ENCODE results near the gene GIPC1. TPM values are rescaled to one million over a fixed set of nuclear protein-coding genes. Genes with fewer than 3 reads are reported as not detected.
"Not testable (repeated sequence)": the region's sequence is repeated elsewhere in the genome, so short reads cannot be mapped to it uniquely, and the experiment has no call there.

Gene GIPC1
- total RNA-seq: 39.9 and 40.1 TPM in 2 replicates

GRCh38 chr19:14496029-14496833 is at the start of gene GIPC1:
Gene GIPC1, minus strand, starts transcription at chr19:14496127. Its CDS starts 13,151 bp downstream, at chr19:14482976.
- peaks cover 12% of the 10 kb centered on the region for H3K36me3 Mint-ChIP-seq (ENCODE audit: low read depth)
- H3K9me3 Mint-ChIP-seq: no peaks in the 10 kb centered on the region
- intact Hi-C loops (cut with micrococcal nuclease): no loop called here
- peak within 1 kb of the TSS; percentile 87 for H3K4me3 Mint-ChIP-seq
- peaks cover 19% of the 10 kb centered on the region for H3K4me1 Mint-ChIP-seq
- no peaks in the 10 kb centered on the region for H3K27me3 Mint-ChIP-seq
- DNase-seq: peak; percentile 97
- H3K27ac Mint-ChIP-seq: peak within 1 kb of the TSS; percentile 79

GRCh38 chr19:14545716-14546082 is 49.8 kb upstream of the GIPC1 start:
- no peaks in the 10 kb centered on the region for H3K9me3 Mint-ChIP-seq
- H3K4me3 Mint-ChIP-seq: no peak overlapping the region
- no peak for DNase-seq
- H3K27me3 Mint-ChIP-seq: no peaks in the 10 kb centered on the region
- H3K36me3 Mint-ChIP-seq (ENCODE audit: low read depth): peaks cover 12% of the 10 kb centered on the region
- H3K4me1 Mint-ChIP-seq: peaks cover 10% of the 10 kb centered on the region
- intact Hi-C loops (cut with micrococcal nuclease): no loop called here
- no peak overlapping the region for H3K27ac Mint-ChIP-seq

GRCh38 chr19:14544977-14545715 is 49.2 kb upstream of the GIPC1 start:
- DNase-seq: no peak
- no peaks in the 10 kb centered on the region for H3K9me3 Mint-ChIP-seq
- H3K27me3 Mint-ChIP-seq: no peaks in the 10 kb centered on the region
- H3K4me3 Mint-ChIP-seq: no peak overlapping the region
- H3K36me3 Mint-ChIP-seq (ENCODE audit: low read depth): peaks cover 10% of the 10 kb centered on the region
- H3K27ac Mint-ChIP-seq: no peak overlapping the region
- intact Hi-C loops (cut with micrococcal nuclease): no loop called here
- peaks cover 5% of the 10 kb centered on the region for H3K4me1 Mint-ChIP-seq

GRCh38 chr19:14544047-14544446 is 48.1 kb upstream of the GIPC1 start:
- intact Hi-C loops (cut with micrococcal nuclease): no loop called here
- Mint-ChIP-seq H3K36me3 (ENCODE audit: low read depth) (peaks cover 5% of the 10 kb centered on the region), H3K4me1 (peaks cover 5% of the 10 kb centered on the region), H3K27me3 (no peaks in the 10 kb centered on the region), H3K4me3 (no peak overlapping the region), H3K27ac (no peak overlapping the region), H3K9me3 (no peaks in the 10 kb centered on the region)
- DNase-seq: no peak

- peaks cover 7% of the 10 kb centered on the region for H3K4me1 Mint-ChIP-seq
- intact Hi-C loops (cut with micrococcal nuclease): no loop called here
- no peak for DNase-seq
- no peaks in the 10 kb centered on the region for H3K27me3 Mint-ChIP-seq
- H3K4me3 Mint-ChIP-seq: no peak overlapping the region
- no peak overlapping the region for H3K27ac Mint-ChIP-seq
- H3K36me3 Mint-ChIP-seq (ENCODE audit: low read depth): peaks cover 2% of the 10 kb centered on the region
- no peaks in the 10 kb centered on the region for H3K9me3 Mint-ChIP-seq
Measured at GRCh38 chr19:14542711-14543328, 46.9 kb upstream of the GIPC1 start.

GRCh38 chr19:14541979-14542378 is 46.1 kb upstream of the GIPC1 start:
- DNase-seq; H3K36me3 Mint-ChIP-seq (ENCODE audit: low read depth); H3K4me1 Mint-ChIP-seq; H3K27ac Mint-ChIP-seq; H3K9me3 Mint-ChIP-seq; H3K4me3 Mint-ChIP-seq; intact Hi-C loops (cut with micrococcal nuclease); H3K27me3 Mint-ChIP-seq: not testable (repeated sequence)

- Mint-ChIP-seq H3K27me3 (no peaks in the 10 kb centered on the region), H3K4me1 (peaks cover 5% of the 10 kb centered on the region), H3K27ac (no peak overlapping the region), H3K36me3 (ENCODE audit: low read depth) (no peaks in the 10 kb centered on the region), H3K4me3 (no peak overlapping the region), H3K9me3 (no peaks in the 10 kb centered on the region)
- no peak for DNase-seq
- intact Hi-C loops (cut with micrococcal nuclease): no loop called here
Measured at GRCh38 chr19:14540741-14541525, 45.0 kb upstream of the GIPC1 start.

- intact Hi-C loops (cut with micrococcal nuclease): no loop called here
- no peak overlapping the region for H3K4me3 Mint-ChIP-seq
- DNase-seq: peak; percentile 86
Measured at GRCh38 chr19:14536926-14537692, 41.2 kb upstream of the GIPC1 start.

GRCh38 chr19:14533450-14533849 is 37.5 kb upstream of the GIPC1 start:
- Mint-ChIP-seq H3K4me3 (no peak overlapping the region), H3K27me3 (no peaks in the 10 kb centered on the region), H3K27ac (no peak overlapping the region), H3K4me1 (peaks cover 14% of the 10 kb centered on the region), H3K9me3 (no peaks in the 10 kb centered on the region), H3K36me3 (ENCODE audit: low read depth) (peaks cover 4% of the 10 kb centered on the region)
- DNase-seq: no peak
- intact Hi-C loops (cut with micrococcal nuclease): no loop called here

More at GRCh38 chr19:14536926-14537692, 41.2 kb upstream of the GIPC1 start:
- H3K27me3 Mint-ChIP-seq: no peaks in the 10 kb centered on the region
- peaks cover 4% of the 10 kb centered on the region for H3K36me3 Mint-ChIP-seq (ENCODE audit: low read depth)
- H3K9me3 Mint-ChIP-seq: no peaks in the 10 kb centered on the region
- H3K4me1 Mint-ChIP-seq: peaks cover 5% of the 10 kb centered on the region
- no peak overlapping the region for H3K27ac Mint-ChIP-seq

- H3K27me3 Mint-ChIP-seq: no peaks in the 10 kb centered on the region
- peak overlapping the region; percentile 1 for H3K27ac Mint-ChIP-seq
- DNase-seq: no peak
- peaks cover 4% of the 10 kb centered on the region for H3K36me3 Mint-ChIP-seq (ENCODE audit: low read depth)
- peaks cover 14% of the 10 kb centered on the region for H3K4me1 Mint-ChIP-seq
- H3K9me3 Mint-ChIP-seq: no peaks in the 10 kb centered on the region
- peak overlapping the region; percentile 72 for H3K4me3 Mint-ChIP-seq
- intact Hi-C loops (cut with micrococcal nuclease): no loop called here
Measured at GRCh38 chr19:14530506-14530905, 34.6 kb upstream of the GIPC1 start.

GRCh38 chr19:14530005-14530348 is 34.0 kb upstream of the GIPC1 start:
- H3K27me3 Mint-ChIP-seq: no peaks in the 10 kb centered on the region
- H3K4me1 Mint-ChIP-seq: peaks cover 14% of the 10 kb centered on the region
- peak overlapping the region; percentile 90 for H3K4me3 Mint-ChIP-seq
- intact Hi-C loops (cut with micrococcal nuclease): no loop called here
- H3K27ac Mint-ChIP-seq: peak overlapping the region; percentile 94
- H3K36me3 Mint-ChIP-seq (ENCODE audit: low read depth): peaks cover 4% of the 10 kb centered on the region
- no peaks in the 10 kb centered on the region for H3K9me3 Mint-ChIP-seq
- DNase-seq: no peak

GRCh38 chr19:14529254-14530004 is 33.5 kb upstream of the GIPC1 start, which contains the start of gene TECR:
Gene TECR, plus strand, starts transcription at chr19:14529594. Its CDS starts 103 bp downstream, at chr19:14529697.
- Mint-ChIP-seq H3K27me3 (no peaks in the 10 kb centered on the region), H3K36me3 (ENCODE audit: low read depth) (peaks cover 4% of the 10 kb centered on the region), H3K27ac (peak within 1 kb of the TSS; percentile 94), H3K4me1 (peaks cover 14% of the 10 kb centered on the region), H3K9me3 (no peaks in the 10 kb centered on the region), H3K4me3 (peak within 1 kb of the TSS; percentile 90)
- peak; percentile 100 for DNase-seq
- intact Hi-C loops (cut with micrococcal nuclease): loop anchor here (1.0 to 10.0 kb wide), 4 partner anchors 11 to 1615 kb away; partner anchors contain the start of genes DNAJB1 and SYCE2

Data from activated CD4-positive, alpha-beta T cell treated with anti-CD3 and anti-CD28 coated beads, Interleukin-2, amount 10 ng/mL, durations not matched to agents 24 days and 14 days (primary cell).